ENCODE results near the gene SMAD6.

The SMAD6 gene

GRCh38 chr15:66724732-66725463 is 22.9 kb downstream of the SMAD6 start:
- no peak overlapping the region for H3K4me3 ChIP-seq (ENCODE audit: low read depth, low read length)
- TF ChIP-seq, protein P1, sequence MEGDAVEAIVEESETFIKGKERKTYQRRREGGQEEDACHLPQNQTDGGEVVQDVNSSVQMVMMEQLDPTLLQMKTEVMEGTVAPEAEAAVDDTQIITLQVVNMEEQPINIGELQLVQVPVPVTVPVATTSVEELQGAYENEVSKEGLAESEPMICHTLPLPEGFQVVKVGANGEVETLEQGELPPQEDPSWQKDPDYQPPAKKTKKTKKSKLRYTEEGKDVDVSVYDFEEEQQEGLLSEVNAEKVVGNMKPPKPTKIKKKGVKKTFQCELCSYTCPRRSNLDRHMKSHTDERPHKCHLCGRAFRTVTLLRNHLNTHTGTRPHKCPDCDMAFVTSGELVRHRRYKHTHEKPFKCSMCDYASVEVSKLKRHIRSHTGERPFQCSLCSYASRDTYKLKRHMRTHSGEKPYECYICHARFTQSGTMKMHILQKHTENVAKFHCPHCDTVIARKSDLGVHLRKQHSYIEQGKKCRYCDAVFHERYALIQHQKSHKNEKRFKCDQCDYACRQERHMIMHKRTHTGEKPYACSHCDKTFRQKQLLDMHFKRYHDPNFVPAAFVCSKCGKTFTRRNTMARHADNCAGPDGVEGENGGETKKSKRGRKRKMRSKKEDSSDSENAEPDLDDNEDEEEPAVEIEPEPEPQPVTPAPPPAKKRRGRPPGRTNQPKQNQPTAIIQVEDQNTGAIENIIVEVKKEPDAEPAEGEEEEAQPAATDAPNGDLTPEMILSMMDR (IDR thresholded peaks at IDR 0.05; ENCODE audit: borderline replicate concordance, insufficient read depth, low read depth, low read length): no peak

GRCh38 chr15:66725464-66725785 is 23.4 kb downstream of the SMAD6 start:
- TF ChIP-seq, protein P1 (IDR thresholded peaks at IDR 0.05; ENCODE audit: borderline replicate concordance, insufficient read depth, low read depth, low read length): no peak
- no peak overlapping the region for H3K4me3 ChIP-seq (ENCODE audit: low read depth, low read length)

GRCh38 chr15:66726386-66726785 is 24.4 kb downstream of the SMAD6 start:
- TF ChIP-seq, protein P1 (IDR thresholded peaks at IDR 0.05; ENCODE audit: borderline replicate concordance, insufficient read depth, low read depth, low read length): no peak

DNA sequence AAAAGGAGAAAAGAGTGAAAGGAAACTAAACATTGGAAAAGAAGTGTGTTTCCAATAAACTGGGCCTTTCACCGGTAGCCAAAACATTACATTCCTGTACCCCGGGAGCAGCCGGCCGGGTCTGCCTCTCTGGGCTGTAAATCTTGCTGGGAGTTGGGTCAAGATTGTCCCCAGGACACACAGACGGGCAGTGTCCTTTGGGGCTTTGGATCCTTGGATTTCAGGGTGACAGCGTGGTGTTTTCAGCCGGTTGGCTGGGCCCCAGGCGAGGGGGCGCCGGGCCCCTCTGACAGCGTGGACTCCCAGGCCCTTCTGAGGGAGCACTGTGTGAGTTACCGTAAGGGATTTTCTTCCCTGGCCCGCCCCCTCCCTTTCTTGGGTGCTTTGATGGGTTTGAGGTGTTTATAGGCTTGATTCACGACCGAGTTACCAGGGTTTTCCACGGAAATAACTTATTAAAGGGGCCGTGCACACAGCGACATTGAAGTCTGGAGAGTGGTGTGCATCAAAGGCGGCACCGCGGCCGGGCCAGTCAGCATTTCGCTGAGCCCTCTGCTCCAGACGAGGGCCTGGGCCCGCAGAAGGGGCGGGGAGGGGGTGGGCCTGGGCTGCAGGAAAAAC is 27.4 kb downstream of the SMAD6 start:
- TF ChIP-seq, protein P1 (IDR thresholded peaks at IDR 0.05; ENCODE audit: borderline replicate concordance, insufficient read depth, low read depth, low read length): no peak
- no peak overlapping the region for H3K4me3 ChIP-seq (ENCODE audit: low read depth, low read length)

More at GRCh38 chr15:66726386-66726785, 24.4 kb downstream of the SMAD6 start:
- no peak overlapping the region for H3K4me3 ChIP-seq (ENCODE audit: low read depth, low read length)

- no peak overlapping the region for H3K4me3 ChIP-seq (ENCODE audit: low read depth, low read length)
- TF ChIP-seq, protein P1 (IDR thresholded peaks at IDR 0.05; ENCODE audit: borderline replicate concordance, insufficient read depth, low read depth, low read length): no peak
Observed at GRCh38 chr15:66730168-66731021, 28.4 kb downstream of the SMAD6 start.

DNA sequence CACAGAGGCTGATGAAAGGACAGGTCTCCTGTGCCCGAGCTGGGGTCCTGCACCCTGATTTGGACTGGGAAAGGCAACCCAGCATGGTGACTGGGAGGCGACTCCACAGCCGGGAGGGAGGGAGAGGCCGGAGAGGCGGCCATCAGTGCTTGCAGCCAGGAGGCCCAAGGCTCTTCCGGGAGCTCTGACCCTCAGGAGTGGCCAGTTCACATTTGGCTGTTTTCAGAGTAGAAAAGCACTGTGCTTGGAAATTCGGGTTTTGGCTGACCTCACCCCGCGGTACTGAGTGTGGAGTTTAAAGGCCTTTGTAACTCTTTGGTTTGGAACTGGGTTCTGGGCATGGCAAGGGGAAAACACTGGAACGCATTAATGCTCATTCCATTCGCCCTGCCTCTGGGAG is 31.9 kb downstream of the SMAD6 start:
- TF ChIP-seq, protein P1 (IDR thresholded peaks at IDR 0.05; ENCODE audit: borderline replicate concordance, insufficient read depth, low read depth, low read length): no peak
- H3K4me3 ChIP-seq (ENCODE audit: low read depth, low read length): no peak overlapping the region

Measured in GM12875 (cell line).